HEK293 (cell line): ENCODE measurements around the gene ICAM4.

ENCODE experiments used
- CTCF ChIP-seq: fragments of 450-650 bp; formaldehyde crosslinking; IDR thresholded peaks from 2 replicates; pipeline ENCODE4 v1.5.1; 2016; ENCODE audit warnings: missing biosample characterization, missing genetic modification characterization
- HIC1 ChIP-seq: fragments of 450-650 bp; formaldehyde crosslinking; IDR thresholded peaks from 2 replicates; pipeline ENCODE4 v1.5.1; 2016; ENCODE audit warnings: missing biosample characterization, missing genetic modification characterization
- KLF7 ChIP-seq: fragments of 450-650 bp; formaldehyde crosslinking; IDR thresholded peaks from 2 replicates; pipeline ENCODE4 v1.5.1; 2016; ENCODE audit warnings: missing biosample characterization, missing genetic modification characterization, borderline replicate concordance
- KLF9 ChIP-seq: fragments of 450-650 bp; formaldehyde crosslinking; IDR thresholded peaks from 2 replicates; pipeline ENCODE4 v1.5.1; 2016; ENCODE audit warnings: missing biosample characterization, missing genetic modification characterization, low read depth
- TCF7L2 ChIP-seq: IDR thresholded peaks from 2 replicates; pipeline ENCODE4 v1.6.1; 2011; ENCODE audit warnings: low read depth, mild to moderate bottlenecking, inconsistent platforms, low read length, moderate library complexity, borderline replicate concordance
- YY1 ChIP-seq: fragments of 450-650 bp; formaldehyde crosslinking; IDR thresholded peaks from 2 replicates; pipeline ENCODE4 v1.5.1; 2018; ENCODE audit warnings: missing biosample characterization, missing genetic modification characterization
- ZNF24 ChIP-seq: fragments of 450-650 bp; formaldehyde crosslinking; IDR thresholded peaks from 2 replicates; pipeline ENCODE4 v1.5.1; 2016; ENCODE audit warnings: missing biosample characterization, missing genetic modification characterization
- ZNF529 ChIP-seq: fragments of 450-650 bp; formaldehyde crosslinking; IDR thresholded peaks from 2 replicates; pipeline ENCODE4 v1.5.1; 2017; ENCODE audit warnings: missing genetic modification characterization, missing biosample characterization; ENCODE audit not compliant: insufficient replicate concordance
- ZNF530 ChIP-seq: fragments of 450-650 bp; formaldehyde crosslinking; IDR thresholded peaks from 2 replicates; pipeline ENCODE4 v1.5.1; 2016; ENCODE audit warnings: low read depth, missing biosample characterization, missing genetic modification characterization

- no peak for TF ChIP-seq TCF7L2
- TF ChIP-seq CTCF (tag by site-specific recombination): peak; percentile 59; the same call in 1 of the 2 replicates
- TF ChIP-seq ZNF530 (tag by site-specific recombination): no peak
- no peak for TF ChIP-seq ZNF529
- TF ChIP-seq ZNF24: no peak
- peak; percentile 100 for TF ChIP-seq KLF9 (tag by site-specific recombination)
- TF ChIP-seq KLF7 (tag by site-specific recombination): no peak
- no peak for TF ChIP-seq HIC1 (tag by site-specific recombination)
- no peak for TF ChIP-seq YY1
Observed at GRCh38 chr19:10334588-10335351, 48.0 kb downstream of the ICAM4 start.
